IPS-NIHi7 (cell line): Measurements from ENCODE around the gene FLAD1.

Source experiments
- DNase-seq: peaks from one replicate; pipeline ENCODE4 v3.0.0; 2012; ENCODE audit warnings: mixed read lengths; ENCODE audit errors: extremely low spot score

FLAD1 gene

GRCh38 chr1:155002464-155003226 is 19.5 kb downstream of the FLAD1 start, which contains the start of gene ZBTB7B:
TSS of gene ZBTB7B (plus strand) at chr1:155002802. CDS start at chr1:155014661, 11,859 bp downstream.
- no peak for DNase-seq

DNA sequence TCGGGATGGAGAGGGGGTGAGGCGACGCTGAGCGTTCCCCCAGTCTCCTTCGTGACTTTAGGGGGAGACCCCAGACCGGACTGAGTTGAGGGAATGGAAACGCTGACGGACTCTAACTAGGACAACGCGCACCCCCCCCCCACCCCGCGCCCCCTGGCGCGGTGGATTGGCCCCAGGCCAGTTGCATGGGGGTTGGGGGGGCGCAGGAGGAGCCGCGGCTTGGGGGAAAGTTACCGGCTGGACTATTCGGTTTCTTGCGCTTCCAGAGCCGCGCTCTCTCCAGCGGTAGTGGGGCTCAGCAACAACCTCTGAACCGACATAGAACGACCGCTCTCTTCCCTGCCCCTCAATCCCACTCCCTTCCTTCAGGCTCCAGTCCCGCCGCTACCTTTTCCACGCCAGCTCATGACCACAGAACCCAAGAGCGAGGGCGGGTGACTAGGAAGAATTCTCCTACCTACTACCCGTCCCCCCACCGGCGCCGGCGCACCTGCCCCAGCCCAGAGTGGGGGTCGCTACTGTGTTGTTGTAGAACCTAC is 20.2 kb downstream of the FLAD1 start:
- no peak for DNase-seq

GRCh38 chr1:155003766-155004351 is 20.7 kb downstream of the FLAD1 start:
- peak; percentile 53 for DNase-seq

DNA sequence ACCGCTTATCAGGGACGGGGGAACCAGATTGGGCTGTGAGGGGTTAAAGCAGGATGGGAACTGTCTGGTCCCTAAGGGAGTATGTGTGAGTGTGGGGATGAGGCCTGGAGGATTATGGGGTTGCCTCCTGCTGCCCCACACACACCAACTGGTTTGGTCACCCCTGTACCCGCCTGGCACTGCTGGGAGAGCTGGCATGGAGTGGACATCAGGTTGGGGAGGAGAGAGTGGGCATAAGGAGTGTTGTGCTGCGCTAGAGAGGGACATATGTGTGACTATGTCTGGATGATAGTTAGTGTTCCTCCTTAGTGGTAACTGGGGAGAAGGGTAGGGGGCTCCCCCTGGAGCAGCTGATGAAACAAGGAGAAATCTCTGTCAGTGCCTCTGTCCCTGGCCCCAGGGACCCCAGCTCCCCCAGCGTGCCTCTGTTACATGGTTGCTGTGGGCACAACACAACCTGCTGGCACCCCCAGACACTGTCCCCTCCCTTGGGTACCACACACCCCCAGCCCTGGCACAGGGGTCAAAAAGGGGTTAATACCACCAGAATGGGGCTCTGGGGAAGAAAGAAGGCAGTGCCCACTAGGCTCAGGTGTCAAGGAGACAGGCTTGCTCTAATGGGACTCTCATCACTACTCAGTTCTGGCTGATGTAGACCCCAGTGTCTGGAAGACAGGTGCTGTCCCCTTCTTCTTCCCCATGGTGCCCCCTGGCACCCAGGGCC is 21.4 kb downstream of the FLAD1 start:
- no peak for DNase-seq

GRCh38 chr1:155005076-155006011 is 22.2 kb downstream of the FLAD1 start:
- DNase-seq = no peak

DNA sequence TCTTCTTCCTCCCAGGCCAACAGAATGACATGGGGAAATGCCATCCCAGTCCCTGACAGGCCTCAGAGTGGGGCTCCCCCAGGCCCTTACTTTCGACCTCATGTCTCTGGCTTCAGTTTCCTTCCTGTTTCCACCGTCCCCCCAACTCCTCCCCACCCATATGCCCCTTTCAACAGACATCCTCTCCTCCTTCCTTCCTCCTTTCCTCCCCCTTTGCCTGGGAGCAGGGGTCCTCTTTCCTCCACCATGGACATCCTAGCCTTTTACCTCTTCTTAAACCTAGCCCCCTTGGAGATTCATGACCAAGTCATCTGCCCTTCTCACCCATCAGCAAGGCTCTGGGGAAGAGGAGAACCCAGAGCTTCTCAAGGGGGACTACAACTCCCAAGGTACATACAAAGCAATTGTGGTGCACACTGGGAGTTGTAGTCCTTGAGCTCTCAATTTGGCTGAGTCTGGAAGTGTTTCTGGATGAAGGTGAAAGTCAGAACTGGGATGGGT is 23.5 kb downstream of the FLAD1 start:
- DNase-seq = no peak

- DNase-seq = no peak
Observed at GRCh38 chr1:155007251-155007828, 24.2 kb downstream of the FLAD1 start.

DNA sequence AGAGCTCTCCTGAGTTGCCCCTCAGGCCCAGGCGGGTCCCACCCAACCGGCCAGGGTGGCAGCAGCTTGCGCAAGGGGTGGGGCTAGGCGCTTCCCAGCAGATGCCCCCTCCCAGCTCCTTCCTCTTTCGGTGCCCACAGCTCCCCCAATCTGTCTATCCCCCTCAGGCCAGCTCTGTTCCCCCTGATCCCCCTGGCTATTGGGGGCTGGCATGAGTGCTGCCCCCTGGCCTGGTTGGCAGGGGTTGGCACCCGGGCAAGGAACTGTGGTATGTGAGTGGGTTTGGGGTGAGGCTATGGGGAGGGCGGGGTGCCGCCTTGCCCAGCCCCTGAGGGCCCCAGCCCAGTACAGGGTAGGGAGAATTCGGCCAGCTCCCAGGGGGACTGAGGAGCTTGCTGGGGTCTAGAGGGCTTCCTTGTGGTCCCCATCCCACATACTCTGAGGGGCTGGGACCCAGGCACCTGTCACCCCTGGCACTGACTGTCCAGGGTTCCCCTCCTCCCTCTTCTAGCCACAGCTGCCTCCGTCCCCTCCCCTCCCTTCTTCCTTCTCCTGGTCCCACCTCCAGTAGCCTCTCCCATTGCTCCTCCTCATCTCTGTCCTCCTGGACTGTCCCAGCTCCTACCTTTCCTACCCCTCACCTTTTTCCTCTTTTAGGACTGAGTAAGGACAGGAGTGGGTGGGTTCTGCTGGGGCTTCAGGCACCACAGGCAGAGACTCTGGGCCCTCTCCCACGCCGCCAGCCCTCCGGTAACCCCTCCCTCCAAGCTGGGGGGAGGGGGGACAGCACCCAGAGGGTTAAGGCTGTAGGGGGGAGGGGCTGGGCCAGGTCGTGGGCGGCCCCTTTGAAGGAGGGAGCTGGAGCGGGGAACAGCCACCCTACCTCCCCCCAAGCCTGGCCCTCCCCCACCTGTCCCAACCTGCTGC is 25.1 kb downstream of the FLAD1 start:
- DNase-seq = no peak

DNA sequence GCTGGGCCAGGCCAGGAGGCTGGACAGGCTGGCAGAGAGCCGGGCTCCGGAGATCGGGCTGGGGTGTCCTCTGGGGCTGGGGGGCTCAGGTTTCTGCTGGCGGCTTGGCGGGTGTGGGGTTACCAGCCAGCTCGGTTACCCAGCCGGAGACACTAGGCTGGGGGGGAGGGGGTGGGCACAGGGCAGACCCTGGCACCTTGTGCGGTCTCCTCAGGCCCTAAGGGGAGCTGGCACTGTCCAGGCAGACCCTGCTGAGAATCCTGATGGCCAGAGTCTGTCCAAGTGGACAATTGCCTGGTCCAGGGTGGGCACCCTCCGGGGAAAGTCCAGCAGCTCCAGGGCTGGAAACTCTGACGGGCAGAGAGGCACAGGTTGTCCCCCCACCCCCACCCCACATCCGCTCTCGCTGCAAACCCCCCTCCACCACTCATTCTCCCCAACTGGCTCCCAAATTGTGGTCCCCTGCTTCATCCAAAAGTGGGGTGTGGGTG is 26.1 kb downstream of the FLAD1 start:
- DNase-seq = no peak

DNA sequence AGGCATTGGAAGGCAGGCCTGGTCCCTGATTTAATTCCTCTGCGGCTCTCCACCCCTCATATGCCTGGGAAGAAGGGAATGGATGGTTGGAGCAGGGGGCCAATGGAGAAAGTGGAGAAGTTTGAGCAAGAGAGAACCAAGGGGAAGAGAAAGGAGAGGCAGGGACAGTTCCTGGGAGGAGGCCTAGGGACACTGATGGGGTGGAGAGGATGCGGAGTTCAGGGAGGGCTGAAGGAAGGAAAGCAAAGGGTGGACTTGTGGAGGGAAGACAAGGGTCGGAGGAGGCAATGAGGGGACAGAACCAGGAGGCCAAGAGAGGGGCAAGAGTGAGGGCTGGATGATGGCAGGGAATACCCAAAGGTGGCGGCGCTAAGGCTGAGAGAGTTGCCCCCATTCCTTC is 26.6 kb downstream of the FLAD1 start:
- no peak for DNase-seq

- no peak for DNase-seq
Observed at GRCh38 chr1:155010211-155010918, 27.2 kb downstream of the FLAD1 start.

DNA sequence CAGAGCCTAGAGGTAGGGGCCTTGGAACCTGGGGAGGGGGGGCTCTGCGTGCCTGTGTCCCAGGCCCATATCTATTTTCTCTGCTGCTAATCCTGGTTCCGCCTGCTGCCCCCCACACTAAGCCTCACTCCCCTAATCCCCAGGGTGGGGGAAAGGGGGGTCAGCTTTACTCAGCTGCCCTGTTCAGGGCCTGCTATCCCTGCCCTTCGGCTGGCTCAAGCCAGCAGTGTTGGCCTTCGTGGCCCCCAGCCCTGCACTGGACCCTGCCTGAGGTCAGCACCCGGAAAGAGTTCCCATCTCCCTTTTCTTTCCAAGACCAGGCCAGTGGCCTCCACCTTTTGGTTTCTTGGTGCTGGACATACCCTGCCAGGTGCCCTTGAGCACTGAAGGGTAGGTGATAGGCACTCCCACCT is 27.9 kb downstream of the FLAD1 start:
- DNase-seq = no peak

- DNase-seq = no peak
Observed at GRCh38 chr1:155011437-155012025, 28.4 kb downstream of the FLAD1 start.

DNA sequence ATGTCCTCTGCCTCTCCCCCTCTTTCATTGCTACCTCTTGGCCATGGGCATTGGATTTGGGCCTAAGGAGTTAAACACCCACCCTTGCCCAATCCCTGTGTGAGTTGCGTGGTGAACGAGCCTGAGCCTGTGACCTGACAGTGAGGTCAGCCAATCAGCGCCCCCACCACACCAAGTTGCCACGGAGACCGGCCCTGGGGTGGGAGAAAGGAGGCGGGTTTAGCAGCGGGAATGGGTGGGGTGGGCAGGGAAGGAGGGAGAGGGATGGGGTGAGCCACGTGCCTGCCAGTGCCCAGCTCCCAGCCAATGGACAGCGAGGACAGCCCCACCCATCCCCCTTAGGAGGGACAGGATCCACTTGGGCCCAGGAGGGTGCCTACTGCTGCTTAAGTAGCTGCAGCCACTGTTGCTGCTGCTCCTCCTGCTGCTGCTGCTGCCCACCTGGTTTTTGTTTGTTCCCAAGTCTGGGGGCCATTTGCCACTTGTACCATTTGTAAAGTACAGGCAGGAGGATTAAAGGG is 28.9 kb downstream of the FLAD1 start:
- peak; percentile 89 for DNase-seq

DNA sequence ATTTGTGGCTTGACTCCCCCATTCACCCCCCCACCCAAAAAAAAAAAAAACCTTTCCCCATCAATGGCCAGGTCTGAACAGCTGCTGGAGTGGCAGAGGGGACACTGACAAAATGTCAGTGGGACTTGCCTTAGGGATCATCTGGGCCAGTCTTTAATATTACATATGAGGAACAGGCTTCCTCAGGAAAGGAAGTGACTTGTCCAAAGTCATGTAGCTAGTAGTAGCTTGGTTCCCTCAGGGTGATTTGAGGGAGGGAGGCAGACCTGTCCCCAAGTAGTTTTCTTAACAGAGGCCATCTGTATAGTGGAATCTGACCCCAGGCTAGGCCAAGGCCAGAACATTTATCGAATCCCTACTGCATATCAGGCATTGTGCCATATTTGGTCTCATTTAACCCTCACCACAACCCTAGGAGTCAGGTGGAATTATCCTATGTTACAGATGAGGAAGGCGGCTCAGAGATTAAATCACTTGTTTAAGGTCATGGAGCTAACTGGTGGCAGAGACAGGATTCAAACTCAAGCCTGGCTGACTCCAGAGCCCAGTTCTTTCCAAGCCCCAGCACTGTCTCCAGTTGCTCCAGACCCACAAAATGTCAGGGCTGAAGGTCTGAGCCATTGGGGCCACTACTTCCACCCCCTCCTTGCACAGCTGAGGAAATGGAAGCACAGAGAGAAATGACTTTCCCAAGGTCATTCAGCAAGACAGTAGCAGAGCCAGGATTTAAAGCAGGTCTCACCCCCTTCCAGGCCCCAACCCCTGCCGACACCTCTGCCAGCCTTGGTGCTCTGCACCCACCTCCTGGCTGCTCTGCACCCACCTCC is 29.8 kb downstream of the FLAD1 start:
- DNase-seq = no peak

DNA sequence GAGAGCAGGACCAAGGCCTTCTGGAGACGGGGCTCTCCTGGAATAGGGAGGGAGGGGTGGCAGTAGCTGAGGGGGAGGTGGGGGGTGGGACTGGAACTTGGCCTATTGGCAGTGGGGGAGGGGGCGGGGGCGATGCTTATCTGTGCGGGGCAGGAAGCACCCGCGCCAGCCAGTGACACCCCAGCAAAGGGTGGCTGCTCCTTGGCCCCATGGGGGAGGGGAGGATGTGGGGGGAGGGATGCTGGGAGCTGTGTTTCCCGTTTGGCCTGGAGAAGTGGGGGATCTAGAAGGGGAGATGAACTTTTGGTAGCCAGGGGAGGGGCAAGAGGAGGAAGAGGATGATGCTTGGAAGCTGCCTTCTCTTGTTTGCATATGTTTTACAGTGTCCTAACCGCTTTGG is 30.5 kb downstream of the FLAD1 start:
- DNase-seq = no peak
